ENCODE data around the gene LDB3.

Gene LDB3

GRCh38 chr10:86650151-86650550 is 18.2 kb upstream of the LDB3 start:
- intact Hi-C loops (cut with DNase I) = no loop called here
- DNase-seq = peak in 1 of 10 donors; percentile 69

DNA sequence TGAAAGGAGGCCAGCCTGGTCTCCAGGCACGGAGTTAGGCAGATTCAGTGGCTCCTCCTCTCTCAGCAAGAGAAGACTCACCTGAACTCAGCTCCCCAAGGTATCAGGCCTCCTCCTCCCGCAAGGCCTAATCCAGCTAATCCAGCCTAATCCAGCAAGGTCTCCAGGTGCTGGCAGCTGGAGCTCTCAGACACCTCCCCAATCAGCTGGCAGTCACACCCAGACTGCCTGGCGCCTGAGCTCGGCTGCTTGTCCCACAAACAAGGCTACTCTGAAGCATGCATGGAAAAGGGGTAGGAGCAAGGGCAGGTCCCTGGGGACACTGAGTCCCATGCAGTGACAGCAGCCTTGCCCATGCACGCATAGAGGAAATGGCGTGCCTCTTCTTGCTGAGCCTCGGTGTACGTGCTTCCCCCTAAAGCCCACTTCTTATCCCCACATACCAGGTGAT is 17.3 kb upstream of the LDB3 start:
- intact Hi-C loops (cut with DNase I) = no loop called here
- DNase-seq = peak in 2 of 10 donors; percentile 30 to 44

DNA sequence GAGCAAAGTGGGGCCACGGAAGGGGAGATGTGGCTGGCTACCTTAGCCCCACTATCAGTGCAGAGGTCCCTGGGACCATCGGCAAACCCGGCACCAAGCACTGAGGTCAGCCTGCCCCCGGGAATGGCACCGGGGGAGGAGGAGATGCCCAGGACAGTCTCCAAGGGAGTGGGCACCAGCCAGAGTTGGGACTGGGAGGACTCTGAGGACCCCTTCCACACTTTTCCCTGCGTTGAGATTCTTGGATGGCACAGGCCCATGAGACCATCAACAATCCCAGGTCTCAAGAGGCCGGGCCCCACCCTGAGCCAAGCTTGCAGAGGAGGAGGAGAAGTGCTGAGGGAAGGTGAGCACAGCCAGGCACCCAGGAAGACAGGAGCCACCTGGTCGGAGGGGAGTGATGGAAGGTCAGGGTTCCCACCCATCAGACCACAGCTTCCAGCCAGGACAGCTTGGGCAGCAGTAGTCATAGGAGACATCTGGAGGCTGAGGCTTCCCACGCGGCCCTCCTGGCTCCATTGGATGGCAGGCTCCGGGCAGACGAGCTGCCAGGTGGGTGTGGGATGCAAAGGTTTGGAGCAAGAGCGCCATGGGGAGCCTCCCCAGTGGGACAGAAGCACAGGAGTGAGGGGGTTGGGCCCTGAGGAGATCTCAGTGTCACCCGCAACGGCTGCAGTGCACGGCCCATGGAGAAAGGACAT is 16.5 kb upstream of the LDB3 start:
- DNase-seq = peak in 5 of 10 donors; percentile 8 to 81 (median 46)
- intact Hi-C loops (cut with DNase I) = no loop called here

DNA sequence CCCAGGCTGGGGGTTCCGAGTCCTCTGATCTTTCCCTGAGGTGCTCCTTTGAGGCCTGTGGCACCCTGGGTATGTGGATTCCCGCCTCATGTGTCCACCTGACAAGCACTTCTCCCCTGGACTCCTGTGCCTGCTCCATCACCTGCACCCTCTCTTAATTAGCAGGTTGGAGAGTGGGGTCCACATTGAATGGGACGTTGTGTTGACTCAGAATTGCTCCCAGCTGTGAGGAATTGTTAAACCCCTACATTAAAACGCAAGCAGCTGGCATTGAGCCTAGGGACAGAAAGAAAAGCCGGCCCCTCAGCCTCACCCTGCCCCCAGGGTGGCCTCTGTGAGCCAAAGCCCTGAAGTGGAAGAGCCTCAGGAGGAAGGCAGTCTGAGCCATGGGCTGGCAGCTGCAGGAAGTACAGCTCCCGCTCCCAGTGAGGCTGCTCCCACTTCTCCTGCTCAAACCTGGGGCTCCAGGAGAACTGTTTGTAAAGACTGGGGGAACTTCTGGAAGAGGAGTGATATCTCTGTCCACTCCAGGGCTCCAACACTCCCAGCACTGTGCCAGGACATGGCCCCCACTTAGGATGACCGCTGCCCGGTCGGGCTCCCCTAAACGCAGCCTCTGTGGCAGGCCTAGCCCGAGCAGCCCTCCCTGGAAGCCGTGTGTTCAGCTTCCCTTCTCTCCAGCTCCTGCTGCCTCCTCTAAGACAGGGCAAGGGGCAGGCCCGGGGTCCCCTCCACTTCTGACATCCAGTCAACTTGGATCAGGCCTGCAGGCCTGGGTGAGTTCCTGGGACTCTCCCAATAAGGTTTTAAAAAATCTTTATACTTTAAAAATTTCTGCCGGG is 15.7 kb upstream of the LDB3 start:
- intact Hi-C loops (cut with DNase I) = no loop called here
- DNase-seq = peak in 6 of 10 donors; percentile 4 to 73 (median 20)

GRCh38 chr10:86653379-86653778 is 14.9 kb upstream of the LDB3 start:
- intact Hi-C loops (cut with DNase I) = no loop called here
- peak in 3 of 10 donors; percentile 7 to 9 (median 8) for DNase-seq

- peak in 1 of 10 donors; percentile 0 for DNase-seq
- intact Hi-C loops (cut with DNase I) = no loop called here
These were observed 14.3 kb upstream of the LDB3 start for GRCh38 chr10:86653987-86654386.

DNA sequence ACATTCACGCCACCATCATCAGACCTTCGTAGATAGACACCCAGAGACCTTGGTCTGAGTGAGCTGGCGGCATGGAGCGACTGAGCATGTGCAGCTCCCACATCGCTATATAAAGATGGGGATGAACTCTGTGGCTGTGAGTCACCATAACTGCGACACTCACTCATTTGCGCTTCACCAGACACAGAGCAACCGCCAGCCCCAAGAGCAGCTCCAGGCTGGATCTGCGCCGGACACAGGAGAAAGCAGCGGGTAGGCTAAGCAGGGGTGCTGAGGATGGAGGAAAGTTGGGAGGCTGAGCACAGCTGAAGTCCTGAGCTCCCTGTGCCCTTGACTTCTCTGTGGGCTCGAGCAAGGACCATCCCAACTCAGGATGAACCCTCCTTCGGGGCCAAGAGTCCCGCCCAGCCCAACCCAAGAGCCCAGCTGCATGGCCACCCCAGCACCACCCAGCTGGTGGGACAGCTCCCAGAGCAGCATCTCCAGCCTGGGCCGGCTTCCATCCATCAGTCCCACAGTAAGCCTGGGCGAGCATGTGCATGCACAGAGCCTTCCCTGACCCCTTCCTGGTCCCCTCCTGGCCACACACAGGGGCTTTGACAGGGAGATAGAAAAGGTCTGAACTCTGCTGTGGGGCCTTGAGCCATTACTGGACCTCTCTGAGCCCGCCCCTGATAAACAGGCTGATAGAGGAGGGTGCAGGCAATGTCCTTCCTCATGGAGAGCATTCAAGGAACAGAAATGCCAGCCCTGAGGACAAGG is 13.7 kb upstream of the LDB3 start, which contains the start of gene OPN4:
OPN4 (plus strand) TSS at position 137 of the 762 bp plus-strand sequence; CDS start at position 374, 237 bp downstream.
- intact Hi-C loops (cut with DNase I) = no loop called here
- peak in 8 of 10 donors; percentile 8 to 89 (median 33) for DNase-seq

DNA sequence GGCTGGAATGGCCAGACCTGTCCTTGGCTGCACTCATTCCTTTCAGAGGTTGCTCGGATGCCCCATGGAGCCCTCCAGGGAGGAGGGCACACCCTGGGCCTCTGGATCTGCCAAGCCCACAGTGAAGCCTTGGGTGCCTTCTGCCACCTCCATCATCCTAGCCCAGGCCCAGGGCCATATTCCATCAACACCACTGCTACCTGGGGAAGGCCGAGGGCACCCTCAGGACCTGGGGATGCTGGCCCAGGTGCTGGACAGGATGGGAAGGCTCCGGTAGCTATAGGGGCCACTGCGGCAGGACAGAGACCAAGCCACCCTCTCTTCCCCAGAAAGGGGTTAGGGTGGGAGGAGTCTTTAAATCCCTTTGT is 13.2 kb upstream of the LDB3 start:
- intact Hi-C loops (cut with DNase I) = no loop called here
- peak in 4 of 10 donors; percentile 1 to 66 (median 32) for DNase-seq

DNA sequence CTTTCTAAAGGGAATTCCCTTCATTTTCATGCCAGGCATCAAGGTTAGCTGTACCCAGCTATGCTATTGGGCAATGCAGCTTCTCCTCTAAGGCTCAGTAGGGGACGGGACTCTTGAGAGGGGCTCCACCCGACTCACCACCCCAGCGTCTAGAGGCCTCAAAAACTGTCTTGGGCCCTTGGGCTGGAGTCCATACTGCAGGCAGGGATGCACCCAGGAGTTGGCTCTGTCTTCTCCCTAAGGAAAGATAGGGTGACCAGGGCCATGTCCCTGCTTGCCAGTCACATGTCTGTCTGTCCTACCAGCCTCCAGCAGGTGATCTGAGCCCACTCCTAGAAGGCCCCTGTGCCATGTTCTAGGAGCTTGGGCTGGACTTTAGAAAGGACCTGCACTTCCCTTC is 12.7 kb upstream of the LDB3 start:
- intact Hi-C loops (cut with DNase I) = no loop called here
- peak in 4 of 10 donors; percentile 3 to 55 (median 42) for DNase-seq

DNA sequence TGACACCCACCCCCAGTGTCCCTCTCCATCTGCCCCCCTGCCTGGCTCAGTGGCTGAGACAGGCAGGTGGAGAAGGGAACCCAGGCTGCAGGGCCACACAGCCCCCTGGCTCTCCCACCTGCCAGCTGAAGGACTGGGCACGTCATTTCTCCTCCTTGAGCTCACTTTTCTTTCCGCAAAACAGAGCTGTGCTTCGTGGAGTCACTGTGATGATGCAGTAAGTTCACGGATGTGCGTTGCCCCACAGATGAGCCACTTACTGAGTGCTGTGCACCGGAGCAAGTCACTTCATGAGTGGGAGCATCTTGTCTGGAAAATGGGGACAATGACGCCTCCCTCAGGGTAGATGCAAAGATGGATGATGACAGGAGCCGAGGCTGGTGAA is 11.3 kb upstream of the LDB3 start:
- DNase-seq = peak in 3 of 10 donors; percentile 5 to 58 (median 13)

GRCh38 chr10:86657396-86658011 is 10.8 kb upstream of the LDB3 start:
- intact Hi-C loops (cut with DNase I) = no loop called here
- peak in 6 of 10 donors; percentile 6 to 69 (median 41) for DNase-seq

More for the DNA sequence above, 11.3 kb upstream of the LDB3 start:
- intact Hi-C loops (cut with DNase I) = no loop called here

DNA sequence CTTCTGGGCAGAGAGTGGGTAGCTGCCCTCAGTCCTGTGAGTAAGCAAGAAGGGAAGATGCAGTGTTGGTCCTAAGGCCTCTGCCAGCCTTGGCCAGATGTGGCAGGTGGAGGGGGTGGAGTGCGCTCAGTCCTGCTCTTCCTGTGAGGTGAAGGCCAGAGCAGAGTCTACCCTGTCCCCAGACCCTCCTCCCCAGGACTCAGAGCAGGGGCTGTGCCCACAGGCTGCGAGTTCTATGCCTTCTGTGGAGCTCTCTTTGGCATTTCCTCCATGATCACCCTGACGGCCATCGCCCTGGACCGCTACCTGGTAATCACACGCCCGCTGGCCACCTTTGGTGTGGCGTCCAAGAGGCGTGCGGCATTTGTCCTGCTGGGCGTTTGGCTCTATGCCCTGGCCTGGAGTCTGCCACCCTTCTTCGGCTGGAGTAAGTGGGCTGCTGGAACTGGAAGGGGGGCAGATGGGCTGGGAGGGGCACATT is 10.0 kb upstream of the LDB3 start:
- peak in 6 of 10 donors; percentile 6 to 65 (median 26) for DNase-seq
- intact Hi-C loops (cut with DNase I) = no loop called here

- intact Hi-C loops (cut with DNase I) = no loop called here
- peak in 2 of 10 donors; percentile 31 to 58 for DNase-seq
These were observed 9.6 kb upstream of the LDB3 start for GRCh38 chr10:86658751-86659150.

GRCh38 chr10:86659161-86659691 is 9.1 kb upstream of the LDB3 start:
- DNase-seq = peak in 6 of 10 donors; percentile 3 to 82 (median 18)
- intact Hi-C loops (cut with DNase I) = no loop called here

GRCh38 chr10:86659721-86660453 is 8.4 kb upstream of the LDB3 start:
- peak in 7 of 10 donors; percentile 5 to 77 (median 12) for DNase-seq
- intact Hi-C loops (cut with DNase I) = no loop called here

DNA sequence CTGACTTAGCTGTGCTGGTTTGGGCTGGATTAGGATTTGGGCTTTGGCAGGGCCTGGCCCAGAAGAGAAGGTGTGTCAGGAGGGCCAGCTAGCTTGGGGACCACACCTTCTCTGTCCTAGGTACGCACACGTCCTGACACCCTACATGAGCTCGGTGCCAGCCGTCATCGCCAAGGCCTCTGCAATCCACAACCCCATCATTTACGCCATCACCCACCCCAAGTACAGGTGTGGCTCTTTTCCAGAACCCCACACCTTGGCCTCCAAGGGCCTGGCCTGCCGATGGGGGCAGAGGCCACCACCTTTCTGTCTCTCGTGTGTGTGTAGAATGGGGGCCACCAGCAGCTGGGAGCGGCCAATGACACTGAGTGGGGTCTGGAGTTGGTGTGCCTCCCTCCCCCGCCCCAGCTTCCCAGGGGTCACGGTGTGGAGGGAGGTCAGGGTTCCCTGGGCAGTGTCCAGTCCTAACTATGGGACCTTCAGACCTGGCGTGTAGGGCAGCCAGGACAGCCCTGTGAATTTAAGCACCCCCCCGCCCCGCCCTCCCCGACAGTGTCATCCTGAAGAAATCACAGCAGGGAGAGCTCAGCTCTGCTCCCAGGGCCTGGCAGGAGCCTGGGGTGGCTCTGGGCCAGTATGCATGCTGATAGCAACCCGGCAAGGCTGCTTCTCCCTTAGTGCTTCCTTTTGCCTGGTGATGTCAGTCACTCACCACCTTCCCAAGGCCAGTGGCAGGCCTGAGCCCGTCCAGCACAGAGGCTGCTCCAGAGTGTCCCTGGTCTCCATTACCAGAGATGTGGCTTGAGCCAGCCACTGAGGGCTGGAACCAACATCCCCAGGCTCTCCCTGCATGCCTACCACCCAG is 6.9 kb upstream of the LDB3 start:
- intact Hi-C loops (cut with DNase I) = no loop called here

GRCh38 chr10:86662186-86663045 is 5.9 kb upstream of the LDB3 start:
- DNase-seq = peak in 3 of 10 donors; percentile 56 to 65 (median 64)
- intact Hi-C loops (cut with DNase I) = no loop called here

More for the DNA sequence above, 6.9 kb upstream of the LDB3 start:
- peak in 4 of 10 donors; percentile 19 to 85 (median 67) for DNase-seq

All from posterior cingulate gyrus (tissue), 11 donors.